ENCODE results near the gene RETN. TPM values are rescaled to one million over a fixed set of nuclear protein-coding genes. Genes with fewer than 3 reads are reported as not detected.

The RETN gene
- total and polyA plus RNA-seq, 8 donors = 2.2 to 5.9 TPM; not detected in 6

DNA sequence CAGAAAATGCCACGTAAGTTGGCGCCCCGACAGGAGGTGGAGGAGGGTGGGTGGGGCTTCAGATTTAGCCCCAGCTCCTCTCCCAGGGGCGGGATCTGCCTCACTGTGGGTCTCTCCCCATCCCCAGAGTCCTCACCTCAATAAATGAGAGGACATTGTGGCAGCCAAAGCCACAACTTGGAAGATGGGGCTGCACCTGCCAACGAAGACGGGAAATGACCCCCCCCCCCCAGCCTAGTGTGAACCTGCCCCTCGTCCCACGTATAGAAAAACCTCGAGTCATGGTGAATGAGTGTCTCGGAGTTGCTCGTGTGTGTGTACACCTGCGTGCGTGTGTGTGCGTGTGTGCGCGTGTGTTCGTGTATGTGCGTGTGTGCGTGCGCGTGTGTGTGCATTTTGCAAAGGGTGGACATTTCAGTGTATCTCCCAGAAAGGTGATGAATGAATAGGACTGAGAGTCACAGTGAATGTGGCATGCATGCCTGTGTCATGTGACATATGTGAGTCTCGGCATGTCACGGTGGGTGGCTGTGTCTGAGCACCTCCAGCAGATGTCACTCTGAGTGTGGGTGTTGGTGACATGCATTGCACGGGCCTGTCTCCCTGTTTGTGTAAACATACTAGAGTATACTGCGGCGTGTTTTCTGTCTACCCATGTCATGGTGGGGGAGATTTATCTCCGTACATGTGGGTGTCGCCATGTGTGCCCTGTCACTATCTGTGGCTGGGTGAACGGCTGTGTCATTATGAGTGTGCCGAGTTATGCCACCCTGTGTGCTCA is 10.3 kb downstream of the RETN start:
- TF ChIP-seq, protein P1, sequence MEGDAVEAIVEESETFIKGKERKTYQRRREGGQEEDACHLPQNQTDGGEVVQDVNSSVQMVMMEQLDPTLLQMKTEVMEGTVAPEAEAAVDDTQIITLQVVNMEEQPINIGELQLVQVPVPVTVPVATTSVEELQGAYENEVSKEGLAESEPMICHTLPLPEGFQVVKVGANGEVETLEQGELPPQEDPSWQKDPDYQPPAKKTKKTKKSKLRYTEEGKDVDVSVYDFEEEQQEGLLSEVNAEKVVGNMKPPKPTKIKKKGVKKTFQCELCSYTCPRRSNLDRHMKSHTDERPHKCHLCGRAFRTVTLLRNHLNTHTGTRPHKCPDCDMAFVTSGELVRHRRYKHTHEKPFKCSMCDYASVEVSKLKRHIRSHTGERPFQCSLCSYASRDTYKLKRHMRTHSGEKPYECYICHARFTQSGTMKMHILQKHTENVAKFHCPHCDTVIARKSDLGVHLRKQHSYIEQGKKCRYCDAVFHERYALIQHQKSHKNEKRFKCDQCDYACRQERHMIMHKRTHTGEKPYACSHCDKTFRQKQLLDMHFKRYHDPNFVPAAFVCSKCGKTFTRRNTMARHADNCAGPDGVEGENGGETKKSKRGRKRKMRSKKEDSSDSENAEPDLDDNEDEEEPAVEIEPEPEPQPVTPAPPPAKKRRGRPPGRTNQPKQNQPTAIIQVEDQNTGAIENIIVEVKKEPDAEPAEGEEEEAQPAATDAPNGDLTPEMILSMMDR (IDR thresholded peaks at IDR 0.05) = no peak
- FAIRE-seq (no peak), DNase-seq (no peak), ATAC-seq (peak in 1 of 4 donors; percentile 1)
- Histone ChIP-seq H3K27me3 (no peaks in the 10 kb centered on the region), H3K9me3 (no peaks in the 10 kb centered on the region), H3K4me3 (no peak overlapping the region), H3K36me3 (peaks cover 0 to 3% (median 0%) of the 10 kb centered on the region in 3 donors), H3K27ac (no peak overlapping the region), H3K4me1 (peaks cover 0 to 3% (median 0%) of the 10 kb centered on the region in 3 donors)
- intact Hi-C loops (cut with DNase I) = loop anchor here in 1 of 3 donors (5.0 to 10.0 kb wide), 3 partner anchors 112 to 314 kb away; no protein-coding TSS in a partner anchor
- WGBS, 2 donors = 28% methylated on average over 30 of the region's 30 CpGs

DNA sequence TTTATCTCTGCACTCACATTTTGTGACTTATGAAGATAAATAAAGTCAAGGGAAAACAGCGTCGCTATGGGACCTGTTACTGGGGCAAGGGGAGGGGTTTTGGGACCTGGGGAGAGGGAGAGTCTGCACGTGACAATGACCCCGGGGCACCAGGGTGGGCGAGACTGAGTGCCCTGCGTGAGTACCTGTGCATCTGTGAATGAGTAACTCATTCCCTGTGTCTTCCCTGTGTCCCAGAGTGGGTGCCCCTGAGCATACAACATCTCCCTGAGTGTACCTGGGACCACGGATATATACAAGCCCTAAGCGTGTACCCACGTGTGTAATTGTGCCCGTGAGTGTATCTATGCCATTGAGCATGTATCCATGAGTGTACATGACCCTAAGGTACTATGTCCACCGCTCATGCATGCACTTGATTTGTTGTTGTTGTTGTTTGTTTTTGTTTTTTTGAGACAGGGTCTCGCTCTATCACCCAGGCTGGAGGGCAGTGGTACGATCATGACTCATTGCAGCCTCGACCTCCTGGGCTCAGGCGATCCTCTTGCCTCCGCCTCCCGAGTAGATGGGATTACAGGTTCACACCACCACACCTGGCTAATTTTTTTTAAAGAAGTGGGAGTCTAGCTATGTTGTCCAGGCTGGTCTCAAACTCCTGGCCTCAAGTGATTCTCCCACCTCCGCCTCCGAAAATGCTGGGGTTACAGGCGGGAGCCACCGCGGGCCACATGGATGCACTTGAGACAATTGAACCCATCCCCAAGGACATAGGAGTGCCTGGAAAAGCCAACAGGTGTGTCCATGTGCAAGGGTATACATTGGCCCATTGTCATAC is 11.1 kb downstream of the RETN start:
- Histone ChIP-seq H3K27ac (peak overlapping the region in 2 of 4 donors; percentile 73 to 83), H3K36me3 (peaks cover 0 to 6% (median 0%) of the 10 kb centered on the region in 3 donors), H3K4me1 (peaks cover 0 to 3% (median 0%) of the 10 kb centered on the region in 3 donors), H3K4me3 (peak overlapping the region; percentile 99 to 100 (median 100)), H3K27me3 (no peaks in the 10 kb centered on the region), H3K9me3 (no peaks in the 10 kb centered on the region)
- intact Hi-C loops (cut with DNase I) = loop anchor here in 2 of 3 donors (5.0 to 10.0 kb wide), 3 partner anchors 113 to 315 kb away; no protein-coding TSS in a partner anchor
- FAIRE-seq (no peak), DNase-seq (no peak), ATAC-seq (no peak)
- 26 to 29% methylated on average over 22 of the region's 22 CpGs for WGBS, 2 donors
- TF ChIP-seq, protein P1 (IDR thresholded peaks at IDR 0.05) = no peak

DNA sequence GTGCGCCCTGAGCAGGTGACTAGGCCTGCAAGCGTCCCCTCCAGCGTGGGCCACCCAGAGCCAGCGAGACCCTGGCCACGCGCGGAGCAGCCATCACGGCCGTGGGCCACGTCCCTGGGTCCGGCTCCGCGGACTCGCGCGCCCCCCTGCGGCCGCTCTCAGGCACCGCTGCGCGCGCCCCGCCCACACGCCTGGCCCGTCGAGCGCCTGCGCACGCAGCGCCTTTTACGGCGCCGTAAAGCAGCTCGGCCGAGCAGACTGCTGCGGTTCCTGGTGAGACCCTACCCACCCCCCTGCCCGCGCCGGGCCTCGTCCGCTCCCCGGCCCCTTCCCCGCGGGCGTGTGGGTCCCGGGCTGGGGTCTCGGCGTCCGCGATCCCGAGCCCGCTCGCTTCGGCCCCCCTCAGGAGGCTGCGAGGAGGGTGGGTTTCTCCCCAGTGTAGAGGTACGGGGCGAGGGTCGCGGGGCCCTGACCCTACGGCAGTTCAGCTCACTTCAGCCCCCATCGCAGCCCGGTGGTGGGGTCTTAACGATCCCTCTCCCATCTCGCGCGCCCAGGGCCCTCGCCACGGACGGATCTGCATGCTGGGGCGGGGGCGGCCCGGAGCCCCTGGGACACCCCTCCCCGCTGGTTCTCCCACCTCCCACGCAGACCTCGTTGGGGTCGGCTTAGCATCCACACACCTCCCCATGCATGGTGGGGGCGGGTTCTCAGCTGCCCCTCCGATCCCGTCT is 11.9 kb downstream of the RETN start, which contains the start of gene TRAPPC5:
TRAPPC5 (plus strand) TSS at position 228 of the 734 bp plus-strand sequence. CDS start 1,421 bp downstream, outside the sequence.
- H3K4me3 ChIP-seq = peak within 1 kb of the TSS; percentile 99 to 100 (median 100)
- no peaks in the 10 kb centered on the region for H3K9me3 ChIP-seq
- peak; percentile 92 to 97 (median 96) for ATAC-seq
- peaks cover 0 to 3% (median 0%) of the 10 kb centered on the region in 3 donors for H3K4me1 ChIP-seq
- no peaks in the 10 kb centered on the region for H3K27me3 ChIP-seq
- H3K27ac ChIP-seq = peak within 1 kb of the TSS; percentile 69 to 84 (median 78)
- intact Hi-C loops (cut with DNase I) = loop anchor here in 1 of 3 donors (5.0 kb wide), 1 partner anchor 113 kb away; no protein-coding TSS in a partner anchor
- TF ChIP-seq, protein P1 (IDR thresholded peaks at IDR 0.05) = peak; percentile 97 to 98 (median 98)
- peaks cover 0 to 6% (median 0%) of the 10 kb centered on the region in 3 donors for H3K36me3 ChIP-seq
- whole genome bisulfite sequencing, 2 donors = 0 to 1% methylated on average over 52 to 79 of the region's 79 CpGs
- DNase-seq = peak; percentile 78 to 97 (median 91)
- no peak for FAIRE-seq

DNA sequence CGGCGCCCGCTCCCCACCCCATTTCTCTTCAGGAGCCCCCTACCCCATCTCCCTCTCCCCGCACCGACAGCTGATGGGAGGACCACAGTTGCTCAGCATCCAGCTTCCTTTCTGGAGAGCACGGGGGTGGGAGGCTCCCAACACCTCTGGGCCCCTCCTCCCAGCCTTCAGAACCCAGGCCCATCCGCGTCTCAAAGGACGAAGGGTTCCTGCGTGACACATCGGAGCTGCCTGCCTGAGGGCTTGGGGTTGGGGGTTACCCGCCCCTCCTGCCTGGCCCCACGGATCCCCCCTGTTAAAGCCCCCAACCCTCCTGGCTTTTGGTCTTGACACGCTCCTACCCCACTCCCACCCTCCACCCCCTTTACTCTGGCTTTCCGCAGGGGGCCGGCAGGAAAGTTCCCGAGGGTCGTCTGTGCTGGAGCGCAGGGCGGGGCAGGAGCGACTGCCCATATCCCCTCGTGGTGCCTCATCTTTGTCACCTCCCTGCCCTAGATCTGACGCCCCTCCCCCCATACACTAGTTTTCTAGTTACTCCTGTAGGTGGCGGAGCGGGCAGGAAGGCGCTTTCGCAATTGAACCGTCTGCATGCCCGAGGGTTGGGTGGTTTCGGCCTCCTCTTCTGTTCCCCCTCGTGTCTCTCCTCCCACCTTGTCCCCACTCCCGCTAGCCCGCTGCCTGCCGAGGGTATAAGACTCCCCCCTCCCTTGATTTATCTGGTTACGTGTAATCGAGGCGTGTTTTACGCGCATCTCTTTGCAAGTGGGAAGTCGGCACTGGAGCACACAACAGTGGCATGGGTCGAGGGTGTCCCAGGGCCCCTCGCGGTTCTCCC is 12.7 kb downstream of the RETN start:
- H3K27ac ChIP-seq = peak overlapping the region in 2 of 4 donors; percentile 83 to 84
- H3K36me3 ChIP-seq = peaks cover 0 to 6% (median 0%) of the 10 kb centered on the region in 3 donors
- peak overlapping the region; percentile 99 to 100 (median 100) for H3K4me3 ChIP-seq
- ATAC-seq (peak; percentile 70 to 83 (median 76)), FAIRE-seq (no peak), DNase-seq (peak; percentile 67 to 83 (median 74))
- no peaks in the 10 kb centered on the region for H3K27me3 ChIP-seq
- intact Hi-C loops (cut with DNase I) = loop anchor here in 1 of 3 donors (5.0 kb wide), 1 partner anchor 114 kb away; no protein-coding TSS in a partner anchor
- WGBS, 2 donors = 5% methylated on average over 43 of the region's 43 CpGs
- TF ChIP-seq, protein P1 (IDR thresholded peaks at IDR 0.05) = peak in 2 of 4 donors; percentile 19 to 21
- peaks cover 0 to 3% (median 0%) of the 10 kb centered on the region in 3 donors for H3K4me1 ChIP-seq
- H3K9me3 ChIP-seq = no peaks in the 10 kb centered on the region
